ENCODE measurements around the gene PDSS2. TPM values are rescaled to one million over a fixed set of nuclear protein-coding genes. Genes with fewer than 3 reads are reported as not detected.
"Not testable (repeated sequence)": the region's sequence is repeated elsewhere in the genome, so short reads cannot be mapped to it uniquely, and the experiment has no call there.

PDSS2 gene
- total RNA-seq, 1 donor from 2014 or later: 12.2 TPM

DNA sequence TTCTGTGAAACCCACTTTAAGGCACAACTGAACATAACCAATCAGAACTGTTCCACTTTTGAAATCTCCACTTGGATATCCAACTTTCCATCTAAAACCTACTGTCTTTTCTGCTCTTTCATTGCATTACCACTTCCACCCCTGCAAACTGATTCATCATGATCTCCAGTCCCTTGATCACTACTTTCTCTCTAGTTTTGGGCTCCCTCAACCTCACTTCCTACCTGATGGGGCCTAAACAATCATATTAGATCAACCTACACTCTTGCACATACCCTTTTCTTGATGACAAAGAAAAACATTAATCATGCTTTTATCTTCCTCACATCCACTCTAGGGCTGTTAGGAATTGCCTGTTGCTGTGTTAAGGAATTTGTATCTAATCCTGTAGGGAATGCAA is 137.6 kb downstream of the PDSS2 start:
- no peak for DNase-seq (ENCODE audit: low read depth)

DNA sequence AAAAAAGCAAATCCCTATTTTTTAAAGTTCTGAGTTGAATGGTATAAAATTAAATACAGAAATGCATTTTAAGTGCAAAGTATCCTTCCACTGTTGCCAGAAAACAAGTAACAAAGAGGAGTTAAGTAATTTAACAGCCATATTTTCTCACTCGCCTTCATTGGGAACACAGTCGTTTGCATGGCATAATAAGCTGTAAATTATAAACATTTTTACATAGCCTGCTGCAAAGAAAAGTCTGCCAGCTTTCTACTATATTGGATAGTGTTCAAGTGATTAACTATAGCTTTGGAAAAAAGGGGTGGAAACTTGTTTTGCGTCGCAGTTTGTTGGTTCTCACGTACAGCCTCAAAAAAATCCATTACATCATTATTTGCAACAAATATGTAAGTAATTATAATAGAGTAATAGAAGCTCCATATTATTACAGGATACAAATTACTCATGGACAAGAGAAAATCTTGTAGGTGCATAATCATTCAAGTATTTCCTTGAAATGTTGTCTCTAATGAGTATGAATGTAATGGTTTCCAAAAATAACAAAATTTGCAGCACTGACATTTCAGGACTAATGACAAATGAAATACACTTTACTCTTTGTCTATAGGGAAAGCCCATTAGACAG is 139.3 kb downstream of the PDSS2 start:
- DNase-seq (ENCODE audit: low read depth): no peak

DNA sequence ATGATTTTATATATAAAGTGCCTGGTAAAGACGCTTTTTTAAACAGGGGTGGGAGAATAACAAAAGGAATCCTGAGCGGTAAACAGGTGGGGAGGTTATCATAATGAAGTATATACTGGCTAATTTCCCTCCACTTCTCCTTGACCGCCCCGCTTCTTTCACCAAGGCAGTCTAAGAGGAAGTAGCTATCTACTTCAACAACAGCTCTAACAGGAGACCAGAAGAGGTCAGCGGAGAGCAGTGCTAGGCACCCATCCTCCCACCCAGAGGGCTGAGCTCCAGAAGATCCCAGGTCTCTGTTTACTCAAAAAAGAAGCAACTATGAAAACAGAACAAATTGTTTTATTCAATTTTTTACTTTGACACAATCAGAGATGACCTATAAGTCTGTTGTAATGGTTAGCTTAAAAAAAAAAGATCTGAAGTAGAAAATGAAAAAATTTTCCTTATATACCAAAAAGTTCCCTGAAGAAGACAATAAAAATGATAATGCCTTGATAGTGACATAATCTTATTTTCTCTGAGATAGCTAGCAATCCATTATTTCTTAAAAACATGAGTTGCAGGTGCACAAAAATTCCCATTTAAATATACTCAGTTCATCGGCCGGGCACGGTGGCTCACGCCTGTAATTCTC is 141.1 kb downstream of the PDSS2 start:
- DNase-seq (ENCODE audit: low read depth): peak; percentile 53

DNA sequence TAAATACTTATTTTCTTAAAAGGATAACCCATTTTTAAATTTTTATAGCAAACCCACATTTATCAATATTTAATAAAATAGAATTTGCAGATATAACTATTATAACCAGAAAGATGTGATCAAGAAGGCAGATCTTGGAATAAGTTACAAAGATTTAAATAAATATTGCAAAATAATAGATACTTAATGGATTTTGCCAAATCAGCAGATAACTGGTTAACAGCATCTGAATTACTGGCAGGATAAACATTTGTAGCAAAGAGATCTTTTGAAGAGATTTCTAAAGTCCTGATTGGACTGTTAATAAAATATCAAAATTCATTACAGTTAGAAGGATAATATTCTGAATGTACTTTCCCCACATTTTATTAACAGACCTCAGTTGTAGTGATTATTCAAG is 144.2 kb downstream of the PDSS2 start:
- no peak for DNase-seq (ENCODE audit: low read depth)

DNA sequence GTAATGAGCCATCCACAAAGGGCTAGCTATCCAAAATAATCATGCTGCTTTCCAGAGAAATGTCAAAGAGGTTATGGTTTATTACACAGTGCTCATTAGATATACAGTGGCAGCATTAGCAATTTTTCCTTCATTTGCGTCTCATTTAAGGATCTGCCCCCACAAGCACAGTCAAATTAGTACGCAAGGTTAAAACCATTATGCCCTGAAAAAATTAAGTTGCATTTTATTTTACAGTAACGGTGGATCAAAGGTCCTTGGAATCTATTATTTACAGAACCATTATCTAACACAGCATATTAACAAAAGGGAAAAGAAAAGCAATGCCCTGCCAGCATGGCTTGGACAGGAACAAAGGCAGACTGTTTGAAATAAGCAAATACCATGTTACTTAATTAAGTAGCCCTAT is 144.8 kb downstream of the PDSS2 start:
- no peak for DNase-seq (ENCODE audit: low read depth)

DNA sequence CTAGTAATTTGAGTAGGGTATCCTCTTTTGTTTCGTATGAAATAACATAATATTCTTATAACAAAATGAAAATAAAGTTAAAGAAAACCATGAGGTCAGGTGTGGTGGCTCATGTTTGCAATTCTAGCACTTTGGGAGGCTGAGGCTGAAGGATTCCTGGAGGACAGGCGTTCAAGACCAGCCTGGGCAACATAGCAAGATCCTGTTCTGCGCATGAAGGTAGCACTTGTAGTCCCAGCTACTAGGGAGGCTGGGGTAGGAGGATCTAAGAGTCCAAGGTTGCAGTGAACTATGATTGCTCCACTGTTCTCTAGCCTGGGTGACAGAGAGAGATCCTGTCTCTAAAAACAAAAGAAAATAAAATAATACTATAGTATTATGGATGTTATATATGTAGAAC is 145.6 kb downstream of the PDSS2 start:
- no peak for DNase-seq (ENCODE audit: low read depth)

DNA sequence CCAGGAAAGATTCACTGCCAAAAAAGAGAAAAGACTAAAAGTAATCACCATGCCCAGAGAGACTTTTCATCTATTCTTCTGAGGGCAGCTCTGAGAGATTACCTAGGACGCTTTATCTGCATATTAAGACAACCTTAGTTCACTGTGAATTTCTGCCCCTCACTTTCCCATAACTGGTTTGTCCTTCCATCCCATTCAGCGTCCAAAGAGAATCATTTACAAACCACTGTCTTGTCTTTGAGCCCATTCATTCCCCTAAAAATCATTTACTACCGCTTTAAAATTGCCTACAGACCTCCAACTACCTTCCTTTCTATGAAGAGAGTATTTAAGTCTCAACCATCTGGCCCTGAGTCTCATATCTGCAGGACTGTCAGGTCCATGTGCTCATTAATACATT is 149.0 kb downstream of the PDSS2 start:
- DNase-seq (ENCODE audit: low read depth): no peak

DNA sequence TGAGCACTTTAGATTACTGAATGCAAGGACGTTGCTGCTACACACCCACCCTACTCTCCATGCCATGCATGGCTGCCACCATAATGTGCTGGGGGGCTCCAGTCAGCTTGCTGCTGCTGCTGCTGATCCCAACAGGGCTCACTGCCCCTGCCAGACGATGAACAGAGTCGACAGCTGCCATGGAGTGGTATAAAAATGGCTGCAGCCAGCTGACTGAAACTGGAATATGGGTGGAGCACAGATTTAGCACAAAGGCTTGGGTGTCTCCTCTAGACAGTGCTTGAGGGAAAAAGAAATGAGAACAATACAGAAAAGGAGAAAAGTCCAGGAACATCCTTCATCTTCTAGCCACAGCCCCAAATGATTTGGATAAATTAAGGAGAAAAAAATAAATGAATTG is 150.7 kb downstream of the PDSS2 start:
- DNase-seq (ENCODE audit: low read depth): no peak

DNA sequence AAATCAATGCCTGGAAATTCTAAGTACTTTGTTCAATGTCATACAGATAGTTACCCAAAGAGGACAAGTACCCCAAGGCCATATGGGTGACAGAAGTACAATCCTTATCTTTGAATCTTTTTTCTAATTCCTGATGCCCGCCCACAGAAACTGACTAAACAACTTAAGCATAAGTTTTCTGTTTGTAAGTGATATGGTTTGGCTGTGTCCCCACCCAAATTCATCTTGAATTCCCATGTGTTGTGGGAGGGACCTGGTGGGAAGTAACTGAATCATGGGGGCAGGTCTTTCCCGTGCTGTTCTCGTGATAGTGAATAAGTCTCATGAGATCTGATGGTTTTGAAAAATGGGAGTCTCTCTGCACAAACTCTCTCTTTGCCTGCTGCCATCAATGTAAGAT is 153.4 kb downstream of the PDSS2 start:
- DNase-seq (ENCODE audit: low read depth): not testable (repeated sequence)

DNA sequence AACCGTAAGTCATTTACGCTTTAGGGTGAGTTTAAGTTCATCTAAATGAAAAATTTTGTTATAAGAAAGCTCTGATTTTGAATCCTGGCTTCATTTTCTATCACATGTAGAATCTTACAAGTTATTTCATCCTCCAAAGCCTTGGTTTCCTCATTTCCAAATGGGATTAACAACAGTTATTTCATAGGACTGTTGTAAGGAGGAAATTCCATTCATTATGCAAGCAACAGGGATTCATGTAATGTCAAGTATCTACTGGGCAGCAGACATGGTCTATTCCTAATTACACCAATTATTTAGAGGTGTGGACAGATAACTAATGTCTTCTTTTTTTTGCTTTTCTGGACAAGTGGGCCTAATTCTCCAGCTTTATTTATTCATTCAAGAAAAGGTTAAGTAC is 154.0 kb downstream of the PDSS2 start:
- DNase-seq (ENCODE audit: low read depth): peak; percentile 21

DNA sequence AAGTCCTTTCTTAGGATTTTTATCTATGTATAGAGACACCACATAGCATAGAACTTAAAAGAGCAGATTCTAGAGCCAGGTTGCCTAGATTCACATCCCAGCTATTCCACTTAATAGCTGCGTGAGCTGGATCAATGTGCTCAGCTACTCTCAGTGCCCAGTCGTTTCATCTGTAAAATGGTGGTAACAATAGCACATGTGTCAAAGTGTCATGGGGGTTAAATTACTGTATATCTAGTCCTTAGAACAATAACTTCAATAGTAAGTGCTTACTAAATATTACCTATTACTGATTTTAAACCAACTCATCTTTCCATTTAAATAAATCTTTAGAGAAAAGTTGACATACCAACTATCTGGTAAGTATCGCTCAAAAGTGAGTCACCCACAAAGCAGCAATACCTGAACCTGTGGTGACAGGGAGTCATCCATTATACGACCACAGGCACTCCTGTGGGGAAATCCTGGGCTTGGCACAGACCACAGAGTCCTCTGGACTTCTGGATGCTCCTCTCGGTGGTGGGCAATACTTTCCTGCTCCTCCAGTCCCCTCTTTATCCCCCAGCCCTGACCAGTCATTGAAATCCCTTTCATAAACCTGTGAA is 154.8 kb downstream of the PDSS2 start:
- DNase-seq (ENCODE audit: low read depth): peak; percentile 87

DNA sequence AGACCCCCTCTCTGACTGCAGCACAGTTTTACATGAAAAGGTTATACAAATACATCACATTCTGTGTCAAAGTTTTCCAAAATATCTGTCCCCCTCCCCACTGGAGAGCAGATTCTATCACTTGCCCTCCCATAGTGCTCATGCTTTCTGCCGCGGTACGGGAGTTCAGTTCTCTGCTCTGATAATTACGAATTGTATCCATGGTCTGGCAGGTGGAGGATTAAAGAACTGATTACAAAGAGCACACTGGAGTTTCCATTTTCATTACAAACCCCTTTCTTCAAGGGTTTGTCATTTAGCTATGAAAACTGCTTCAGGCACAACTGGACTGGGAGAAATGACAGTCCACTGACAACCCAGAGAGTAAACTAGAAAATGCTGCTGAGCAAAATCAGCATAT is 166.0 kb downstream of the PDSS2 start:
- no peak for DNase-seq (ENCODE audit: low read depth)

DNA sequence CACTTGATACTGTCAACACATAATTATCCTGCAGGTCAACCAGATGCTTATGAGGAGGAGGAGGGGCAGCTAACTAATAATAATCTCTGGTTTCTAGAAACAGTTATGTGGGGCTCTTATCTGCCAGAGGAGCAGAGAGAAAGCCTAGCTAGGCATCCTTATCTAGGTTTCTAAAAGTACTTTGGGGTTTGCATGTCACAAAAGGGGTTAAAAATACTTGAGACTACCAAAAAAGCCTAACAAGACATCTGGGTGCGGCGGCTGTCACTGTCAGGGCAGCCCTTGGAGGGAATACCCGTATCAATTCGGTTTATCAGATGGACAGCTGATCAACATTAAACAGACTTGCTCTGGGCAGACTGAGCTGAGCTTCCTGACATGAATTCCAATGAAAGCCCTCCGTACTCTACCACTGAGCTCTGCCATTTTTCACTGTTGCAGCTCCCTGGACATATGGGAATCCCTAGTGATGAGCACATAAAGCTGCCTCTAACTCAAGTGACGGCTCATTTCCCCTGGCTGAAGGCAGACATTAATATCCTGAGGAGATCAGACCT is 166.6 kb downstream of the PDSS2 start:
- DNase-seq (ENCODE audit: low read depth): no peak

DNA sequence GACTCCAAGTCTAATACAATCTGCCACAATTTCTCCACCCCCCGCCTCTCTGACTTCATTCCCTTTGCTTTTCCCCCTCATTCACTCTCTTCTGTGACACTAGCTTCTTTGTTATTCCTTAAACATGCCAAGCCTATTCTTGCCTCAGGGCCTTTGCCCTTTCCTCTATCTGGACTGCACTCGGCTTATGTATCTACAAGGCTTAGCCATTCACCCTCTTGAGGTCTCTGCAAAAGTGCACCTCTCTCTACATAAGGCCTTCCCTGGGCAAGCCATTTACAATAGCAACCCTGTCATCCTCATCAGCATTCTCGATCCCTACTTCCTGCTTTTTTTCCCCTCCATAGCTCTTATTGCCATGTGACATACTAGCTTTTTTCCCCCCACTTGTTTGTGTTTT is 168.9 kb downstream of the PDSS2 start:
- no peak for DNase-seq (ENCODE audit: low read depth)

DNA sequence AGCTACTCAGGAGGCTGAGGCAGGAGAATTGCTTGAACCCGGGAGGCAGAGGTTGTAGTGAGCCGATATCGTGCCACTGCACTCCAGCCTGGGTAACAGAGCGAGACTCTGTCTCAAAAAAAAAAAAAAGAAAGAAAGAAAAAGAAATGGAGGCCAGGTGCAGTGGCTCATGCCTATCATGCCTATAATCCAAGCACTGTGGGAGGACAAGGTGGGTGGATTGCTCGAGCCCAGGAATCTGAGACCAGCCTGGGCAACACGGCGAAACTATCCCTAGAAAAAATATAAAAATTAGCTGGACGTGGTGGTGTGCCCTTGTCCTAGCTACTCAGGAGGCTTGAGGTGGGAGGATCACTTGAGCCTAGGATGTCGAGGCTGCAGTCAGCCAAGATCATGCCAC is 170.1 kb downstream of the PDSS2 start:
- DNase-seq (ENCODE audit: low read depth): not testable (repeated sequence)

DNA sequence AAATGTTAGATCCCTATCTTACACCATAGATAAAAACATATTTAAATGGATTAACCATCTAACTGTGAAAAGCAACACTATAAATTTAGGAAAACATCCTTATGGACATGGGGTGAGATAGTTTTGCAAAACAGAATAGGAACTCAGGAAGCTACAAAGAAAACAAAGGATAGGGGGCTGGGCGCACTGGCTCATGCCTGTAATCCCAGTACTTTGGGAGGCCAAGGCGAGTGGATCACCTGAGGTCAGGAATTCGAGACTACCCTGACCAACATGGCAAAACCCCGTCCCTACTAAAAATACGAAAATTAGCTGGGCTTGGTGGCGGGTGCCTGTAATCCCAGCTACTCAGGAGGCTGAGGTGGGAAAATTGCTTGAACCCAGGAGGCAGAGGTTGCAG is 173.7 kb downstream of the PDSS2 start:
- DNase-seq (ENCODE audit: low read depth): not testable (repeated sequence)

DNA sequence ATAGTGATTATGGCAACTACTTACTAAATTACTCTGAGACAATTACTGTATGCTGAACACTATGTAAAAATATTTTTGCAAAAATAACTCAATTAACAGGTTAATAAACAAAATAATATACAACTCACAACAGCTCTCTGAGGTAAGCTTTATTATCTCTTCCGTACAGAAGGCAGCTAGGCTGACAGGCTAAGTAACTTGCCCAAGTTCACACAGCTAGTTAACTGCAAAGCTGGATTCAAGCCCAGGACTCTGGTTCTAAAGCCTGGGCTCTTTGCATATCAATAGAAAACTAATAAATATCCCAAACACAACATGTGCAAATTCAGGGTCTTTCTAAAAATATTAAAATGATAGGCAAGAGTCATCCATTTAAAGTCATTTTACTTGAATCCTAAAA is 174.6 kb downstream of the PDSS2 start:
- DNase-seq (ENCODE audit: low read depth): no peak

DNA sequence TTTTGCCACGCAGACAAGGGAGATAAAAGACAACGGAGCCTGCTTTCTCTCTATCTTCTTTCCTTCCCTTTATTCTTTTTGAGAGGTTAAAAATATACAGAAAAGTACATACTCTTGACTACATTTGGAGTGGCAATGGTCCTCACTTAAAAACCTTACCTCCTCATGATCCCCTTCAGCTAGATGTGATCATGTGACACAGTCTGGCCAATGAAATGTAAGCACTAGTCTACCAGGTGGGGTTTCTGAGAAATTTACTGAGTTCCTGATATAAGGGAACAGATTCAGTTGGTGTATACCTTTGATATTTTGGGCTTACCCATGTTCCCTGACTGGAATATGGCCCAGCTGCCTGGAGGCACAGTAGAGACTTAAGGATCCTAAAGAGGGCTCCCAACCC is 178.6 kb downstream of the PDSS2 start:
- DNase-seq (ENCODE audit: low read depth): no peak

DNA sequence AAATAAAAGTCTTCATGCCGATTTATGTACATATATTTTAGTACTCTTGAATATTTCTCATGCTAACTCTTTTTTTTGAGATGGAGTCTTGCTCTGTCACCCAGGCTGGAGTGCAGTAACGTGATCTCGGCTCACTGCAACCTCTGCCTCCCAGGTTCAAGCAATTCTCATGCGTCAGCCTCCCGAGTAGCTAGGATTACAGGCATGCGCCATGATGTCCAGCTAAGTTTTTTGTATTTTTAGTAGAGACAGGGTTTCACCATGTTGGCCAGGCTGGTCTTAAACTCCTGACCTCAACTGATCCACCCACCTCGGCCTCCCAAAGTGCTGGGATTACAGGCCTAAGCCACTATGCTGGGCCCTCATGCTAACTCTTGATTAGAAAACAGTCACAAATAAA is 179.4 kb downstream of the PDSS2 start:
- not testable (repeated sequence) for DNase-seq (ENCODE audit: low read depth)

DNA sequence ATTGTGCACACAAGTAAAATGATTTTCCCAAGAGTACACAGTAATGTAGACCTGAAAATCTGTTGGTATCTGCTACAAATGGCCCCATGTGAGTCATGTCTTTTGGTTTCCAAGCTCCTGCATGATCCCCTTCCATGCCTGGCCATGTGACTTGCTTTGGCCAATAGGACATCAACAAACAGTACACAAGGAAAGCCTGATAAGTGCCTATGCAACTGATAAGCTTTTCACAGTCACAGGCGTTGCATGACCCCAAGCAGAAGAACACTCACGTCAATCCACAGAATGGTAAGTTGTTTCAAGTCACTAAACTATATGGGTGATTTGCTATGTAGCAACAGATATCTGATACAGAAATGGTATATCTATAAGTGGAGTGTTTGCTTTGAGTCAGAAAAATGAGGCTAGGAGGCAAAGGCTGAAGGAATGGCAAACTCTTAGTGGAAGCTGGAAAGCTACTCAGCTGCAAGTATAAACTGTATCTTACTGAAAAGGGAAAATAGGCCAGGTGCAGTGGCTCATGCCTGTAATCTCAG is 184.0 kb downstream of the PDSS2 start:
- DNase-seq (ENCODE audit: low read depth): peak; percentile 3

DNA sequence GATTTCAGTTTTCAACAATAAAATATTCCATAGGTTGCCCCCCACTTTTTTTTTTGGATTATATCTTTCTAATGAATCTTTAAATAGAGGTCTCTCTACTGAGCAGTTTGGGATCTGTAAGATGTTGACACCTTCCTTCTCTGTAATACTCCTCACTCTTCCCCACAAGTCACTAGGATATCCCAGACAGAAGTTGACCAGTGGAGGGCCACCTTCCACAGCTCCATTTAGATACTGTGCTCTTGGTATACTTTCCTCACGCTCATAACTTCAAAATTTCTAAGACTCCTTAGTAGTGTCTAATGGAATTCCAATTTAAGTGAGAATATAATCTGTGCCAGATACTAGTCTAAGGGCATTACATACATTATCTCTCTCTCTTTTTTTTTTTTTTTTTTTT is 185.1 kb downstream of the PDSS2 start:
- DNase-seq (ENCODE audit: low read depth): no peak

DNA sequence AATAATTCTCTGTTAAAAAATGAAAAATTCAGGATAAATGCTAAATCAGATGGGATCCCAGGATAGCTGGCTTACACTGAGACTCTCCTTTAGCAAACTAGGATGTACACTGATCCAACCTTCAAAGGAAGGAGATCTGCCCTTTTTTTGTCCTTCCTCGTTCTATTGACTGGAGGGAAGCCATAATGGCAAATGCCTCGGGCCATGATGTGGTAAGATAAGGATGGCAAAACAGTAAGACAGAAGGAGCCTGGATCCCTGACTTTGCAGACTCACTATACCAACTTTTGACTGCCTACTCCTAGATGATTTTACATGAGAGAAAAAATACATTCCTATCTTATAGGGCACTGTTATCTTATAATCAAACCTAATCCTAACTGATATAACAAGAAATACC is 187.1 kb downstream of the PDSS2 start:
- no peak for DNase-seq (ENCODE audit: low read depth)

DNA sequence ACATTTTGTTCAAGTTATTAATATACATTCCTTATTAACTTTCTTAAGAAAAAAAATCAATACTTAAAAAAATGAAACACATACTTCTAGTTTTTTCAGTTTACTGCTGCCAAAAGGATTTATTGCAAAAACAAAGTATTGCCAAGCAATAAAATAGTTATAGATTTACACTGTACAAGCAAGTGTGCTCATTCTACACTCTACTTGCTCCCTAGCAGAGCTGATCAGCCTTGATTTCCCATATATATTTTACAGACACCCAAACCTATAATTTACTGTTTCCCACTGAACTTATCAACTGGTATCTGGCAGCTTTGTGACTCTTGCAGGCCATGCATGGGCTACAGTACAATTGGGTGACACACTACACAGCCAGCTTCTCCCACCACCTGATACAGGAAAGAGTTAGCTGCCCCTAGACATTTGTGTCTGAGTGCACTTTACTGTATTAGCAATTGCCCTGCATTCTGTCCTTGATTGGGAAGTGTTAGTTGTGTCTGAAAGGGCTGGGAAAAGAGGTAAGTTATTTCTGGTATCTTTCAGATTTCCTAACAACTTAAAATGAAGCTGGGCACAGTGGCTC is 188.1 kb downstream of the PDSS2 start:
- DNase-seq (ENCODE audit: low read depth): no peak

All from renal cortical epithelial cell (primary cell).